Stimulated activated CD4-positive, alpha-beta T cell treated with anti-CD3 and anti-CD28 coated beads, Interleukin-4, amount 100 ng/mL, for 48 hours (primary cell): ENCODE data around the gene CDHR1.

Experiments used
- DNase-seq, 2 donors: peaks; one replicate each; pipeline ENCODE4 v3.0.0-alpha.2; 2020; ENCODE audit warnings: low read depth in 2 of 2

The CDHR1 gene

DNA sequence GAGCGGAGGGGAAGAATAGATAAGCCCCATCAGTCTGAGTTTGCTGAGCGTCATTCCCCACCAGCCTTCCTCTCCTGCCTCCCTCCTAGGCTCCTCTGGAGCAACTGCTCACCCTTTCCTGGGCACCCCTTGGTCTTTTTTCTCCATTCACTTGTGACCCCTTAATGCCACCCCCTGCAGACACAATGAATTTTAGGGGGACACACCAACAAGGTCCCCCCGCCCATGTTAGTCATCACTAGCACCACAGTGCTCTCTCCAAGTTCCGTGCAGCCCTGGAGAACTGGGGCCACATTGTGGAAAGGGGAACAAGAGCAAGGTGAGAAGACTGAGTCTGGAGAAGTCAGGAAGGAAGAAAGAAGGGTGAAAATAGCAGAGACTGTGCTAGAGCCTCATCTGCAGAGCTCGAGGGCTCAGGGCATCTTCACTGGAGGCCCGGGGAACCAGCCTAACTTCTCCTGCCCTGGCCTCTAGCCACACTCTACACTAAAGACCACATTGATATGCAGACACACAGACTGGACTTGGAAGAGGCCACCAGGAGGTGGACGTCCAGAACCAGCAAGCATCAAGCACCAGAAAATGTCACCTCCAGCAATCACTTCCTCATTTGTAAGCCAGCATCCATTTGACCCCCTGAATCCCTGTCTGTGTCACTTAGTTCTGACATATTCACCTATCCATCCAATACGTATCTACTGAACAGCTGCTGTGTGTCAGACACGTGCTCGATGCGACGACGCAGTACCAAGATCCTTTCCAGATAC, 68.0 kb downstream of the CDHR1 start:
- DNase-seq = no peak

DNA sequence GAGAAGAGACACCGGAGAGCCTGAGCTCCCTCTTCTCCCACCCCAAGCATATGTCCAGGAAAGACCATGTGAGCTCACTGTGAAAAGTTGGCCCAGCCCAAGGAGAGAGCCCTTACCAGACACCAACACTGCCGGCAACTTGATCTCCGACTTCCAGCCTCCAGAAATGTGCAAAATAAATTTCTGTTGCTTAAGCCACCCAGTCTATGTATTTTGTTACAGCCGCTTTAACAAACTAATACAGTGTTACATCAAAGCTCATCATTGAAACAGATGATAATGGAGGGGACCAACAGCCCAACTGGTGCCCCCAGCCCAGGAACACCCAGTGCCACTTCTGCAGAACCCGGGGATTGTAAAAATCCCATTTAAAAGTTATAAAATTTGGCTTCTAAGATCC, 69.4 kb downstream of the CDHR1 start:
- DNase-seq = no peak

GRCh38 chr10:84264611-84265141, 70.3 kb downstream of the CDHR1 start:
- peak; percentile 51 to 63 for DNase-seq

- DNase-seq = no peak
Observed at GRCh38 chr10:84265418-84265817, 71.1 kb downstream of the CDHR1 start.

- peak; percentile 78 to 81 for DNase-seq
Observed at GRCh38 chr10:84267503-84268126, 73.3 kb downstream of the CDHR1 start.

DNA sequence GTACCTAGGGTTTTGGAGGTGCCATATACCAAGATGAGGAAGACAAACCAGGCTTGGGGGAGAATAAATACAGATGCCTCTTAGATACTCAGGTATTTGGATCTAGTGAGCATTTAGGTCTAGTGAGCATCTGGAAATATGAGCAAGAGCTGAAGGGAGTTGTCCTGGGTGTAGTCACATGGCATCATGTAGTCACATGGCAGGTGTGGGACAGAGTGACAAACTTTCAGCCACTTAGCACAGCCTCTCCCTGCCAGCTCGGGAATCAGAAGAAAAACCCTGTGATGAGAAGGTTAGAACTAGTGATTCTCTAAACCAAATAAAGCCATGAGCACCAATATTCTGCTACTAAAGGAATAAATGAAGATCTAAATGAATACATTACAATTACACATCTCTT, 74.8 kb downstream of the CDHR1 start:
- no peak for DNase-seq
